NCI-H526 (cell line): ENCODE measurements around the gene NDOR1.

Source experiments
- DNase-seq, 2 experiments: peaks; one replicate each; lab custom pipeline; 2025; lab: John Stamatoyannopoulos, UW

NDOR1 gene

DNA sequence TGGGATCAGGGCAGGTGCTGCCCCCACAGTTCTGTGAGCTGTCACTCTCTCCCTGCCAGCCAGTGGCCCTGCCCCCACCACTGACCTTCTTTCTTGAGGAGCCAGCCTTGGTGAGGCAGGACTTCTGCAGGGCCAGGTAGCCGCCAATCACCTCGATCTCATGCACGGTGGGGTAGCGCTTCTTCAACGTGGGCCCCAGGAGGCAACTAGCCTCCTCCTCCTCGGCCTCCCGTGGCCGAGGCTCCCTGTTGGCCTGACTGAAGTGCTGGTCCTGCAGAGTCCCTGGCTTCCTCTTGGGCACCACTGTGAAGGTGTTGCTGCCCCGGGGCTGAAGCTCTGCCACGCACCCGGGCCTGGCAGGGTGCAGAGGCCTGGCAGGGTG lies 6.6 kb upstream of the NDOR1 start:
- DNase-seq: no peak

DNA sequence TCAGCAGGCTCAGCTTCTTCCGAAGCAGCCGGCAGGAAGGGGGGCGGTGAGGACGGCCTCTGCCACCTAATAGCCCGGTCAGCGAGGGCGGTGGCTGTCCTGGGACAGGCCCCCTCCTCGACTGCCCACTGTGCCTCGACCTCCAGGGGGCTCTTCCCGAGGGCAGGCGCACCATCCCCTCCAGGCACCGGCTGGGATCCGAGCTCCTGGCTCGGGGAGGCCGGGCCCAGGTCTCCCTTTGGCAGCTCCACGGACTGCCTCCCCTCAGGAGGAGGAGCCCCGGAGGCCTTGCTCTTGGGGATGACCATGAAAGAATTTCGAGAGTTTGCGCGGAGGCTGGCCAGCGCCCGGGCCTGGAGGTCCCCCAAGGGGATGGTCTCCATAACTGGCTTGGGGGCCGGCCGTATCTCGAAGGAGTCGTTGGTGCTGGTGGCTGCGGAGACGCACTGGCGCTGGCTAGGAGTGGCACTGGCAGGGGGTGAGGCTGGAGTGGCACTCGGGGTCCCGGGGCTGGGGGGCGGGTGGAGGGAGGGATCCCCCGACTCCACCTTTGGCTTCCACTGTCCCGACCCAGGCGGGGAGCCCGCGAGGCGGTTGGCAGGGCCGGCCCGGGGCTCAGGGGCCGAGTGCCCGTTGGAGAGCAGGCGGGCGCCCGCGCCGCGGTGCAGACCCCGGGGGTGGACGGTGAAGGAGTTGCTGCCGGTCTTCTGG lies 5.9 kb upstream of the NDOR1 start:
- DNase-seq: peak in 1 of 2 experiments; percentile 18

DNA sequence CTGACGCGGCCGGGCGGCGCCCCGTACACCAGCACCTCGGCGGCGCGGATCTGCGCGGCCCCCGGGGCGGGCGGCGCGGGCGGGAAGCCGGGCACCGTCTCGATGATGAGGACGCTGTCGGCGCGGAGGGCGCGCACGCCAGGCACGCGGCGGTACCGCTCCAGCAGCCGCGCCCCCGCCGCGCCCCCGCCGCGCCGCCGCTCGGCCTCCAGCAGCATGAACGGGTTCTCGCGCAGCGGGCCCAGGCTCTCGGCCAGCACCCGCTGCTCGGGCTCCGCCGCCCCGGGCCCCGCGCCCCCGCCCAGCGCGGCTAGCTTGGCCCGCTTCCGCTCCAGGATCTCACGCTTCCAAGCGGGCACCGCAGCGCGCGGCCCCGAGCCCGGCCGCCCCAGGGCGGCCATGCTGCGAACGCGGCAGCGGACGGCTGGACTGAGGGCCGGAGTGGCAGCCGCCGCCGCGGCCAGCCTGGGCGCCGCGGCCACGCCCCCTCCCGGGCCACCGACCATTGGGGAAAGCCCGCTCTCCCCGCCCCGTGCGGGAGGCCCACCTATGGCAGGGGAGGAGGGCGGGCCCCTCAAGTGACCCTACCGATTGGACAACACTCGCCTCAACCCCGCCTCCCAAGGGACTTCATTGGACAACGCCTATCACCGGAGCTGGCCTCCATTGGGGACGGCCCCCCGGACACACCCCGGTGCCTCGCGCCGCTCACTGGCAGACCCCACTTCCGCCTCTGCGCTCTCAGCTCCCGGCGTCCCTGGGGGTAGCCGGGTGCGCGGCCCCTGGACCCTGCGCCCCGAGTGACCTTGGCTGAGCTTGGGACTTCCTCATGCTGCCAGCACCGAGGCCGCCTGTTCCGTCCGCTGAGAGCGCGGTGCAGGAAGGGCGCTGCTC lies 4.9 kb upstream of the NDOR1 start, which contains the start of gene TPRN:
TSS of gene TPRN (minus strand) at position 431 of the 894 bp plus-strand sequence. CDS start at position 401, 30 bp downstream.
- peak; percentile 94 to 99 for DNase-seq

DNA sequence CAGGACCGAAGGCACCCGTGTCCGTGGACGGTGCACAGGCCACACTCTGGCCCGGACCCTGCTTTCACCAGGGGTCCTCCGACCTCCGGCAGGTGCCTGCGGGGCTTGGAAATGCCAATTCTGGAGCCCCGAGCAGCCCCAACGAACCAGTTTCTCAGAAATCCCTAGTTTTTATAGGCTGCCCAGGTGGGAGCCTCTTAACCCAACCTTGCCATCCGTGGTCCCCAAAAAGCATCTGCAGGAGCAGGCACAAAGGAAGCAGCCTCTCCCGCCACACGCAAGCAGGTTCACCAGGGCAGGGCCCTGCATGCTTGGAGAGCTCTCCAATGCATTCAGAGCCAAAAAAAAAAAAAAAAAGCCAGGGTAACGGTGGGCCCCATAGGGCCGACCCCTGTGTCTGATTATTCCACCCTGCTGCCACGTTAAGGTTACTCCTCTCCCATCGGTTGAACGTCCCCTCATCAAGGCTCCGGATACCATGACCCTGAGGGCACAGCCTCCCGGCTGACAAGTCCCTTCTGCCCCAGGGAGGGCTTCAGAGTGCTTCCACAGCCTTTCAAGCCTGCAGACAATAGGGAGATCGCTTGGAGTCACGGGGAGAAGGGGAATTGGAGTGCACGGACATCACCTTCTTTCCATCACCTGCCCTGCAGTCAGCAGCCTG lies 4.2 kb upstream of the NDOR1 start:
- DNase-seq: no peak

DNA sequence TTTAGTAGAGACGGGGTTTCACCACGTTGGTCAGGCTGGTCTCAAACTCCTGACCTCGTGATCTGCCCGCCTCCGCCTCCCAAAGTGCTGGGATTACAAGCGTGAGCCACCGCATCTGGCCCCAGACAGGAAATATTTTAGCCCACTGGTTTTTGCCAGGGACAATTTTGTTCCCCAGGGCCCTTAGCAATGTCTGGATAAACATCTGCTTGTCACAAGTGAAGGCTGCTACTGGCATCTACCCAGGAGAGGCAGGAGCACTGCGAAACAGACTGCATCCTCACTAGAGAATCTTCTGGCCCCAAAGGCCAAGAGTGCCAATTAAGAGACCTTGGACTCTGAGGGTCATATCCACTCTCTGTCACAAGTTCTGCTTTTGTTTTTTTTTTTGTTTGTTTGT lies 2.5 kb upstream of the NDOR1 start:
- DNase-seq: no peak

DNA sequence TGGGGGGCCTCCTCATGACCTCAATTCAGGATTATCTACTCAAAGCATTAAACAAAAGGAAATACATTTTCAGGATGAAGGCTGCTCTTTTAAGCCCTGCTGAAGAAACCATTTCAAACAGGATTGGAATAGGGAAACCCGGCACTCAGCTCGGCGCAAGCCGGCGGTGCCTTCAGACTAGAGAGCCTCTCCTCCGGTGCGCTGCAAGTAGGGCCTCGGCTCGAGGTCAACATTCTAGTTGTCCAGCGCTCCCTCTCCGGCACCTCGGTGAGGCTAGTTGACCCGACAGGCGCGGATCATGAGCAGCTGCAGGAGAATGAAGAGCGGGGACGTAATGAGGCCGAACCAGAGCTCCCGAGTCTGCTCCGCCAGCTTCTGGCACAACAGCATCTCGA lies 772 bp upstream of the NDOR1 start:
- no peak for DNase-seq

DNA sequence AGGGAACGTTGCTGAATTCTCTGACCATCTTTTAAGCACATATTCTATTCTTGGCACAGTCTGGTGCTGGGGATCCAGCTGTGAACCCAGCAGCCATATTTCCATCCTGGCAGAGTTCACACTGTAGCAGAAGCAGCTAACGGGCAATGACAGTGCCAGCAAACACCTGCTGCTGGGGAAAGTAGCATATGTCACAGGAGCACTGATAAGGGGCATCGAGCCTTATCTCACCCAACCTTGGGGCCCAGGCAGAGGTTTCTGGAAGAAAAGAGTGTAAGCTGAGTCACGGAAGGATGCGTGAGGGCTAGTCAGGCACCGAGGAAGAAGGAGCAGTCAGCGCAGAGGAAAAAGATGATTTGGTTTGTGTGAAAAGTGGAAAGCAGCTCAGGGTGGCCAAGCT lies 1.1 kb downstream of the NDOR1 start:
- no peak for DNase-seq

DNA sequence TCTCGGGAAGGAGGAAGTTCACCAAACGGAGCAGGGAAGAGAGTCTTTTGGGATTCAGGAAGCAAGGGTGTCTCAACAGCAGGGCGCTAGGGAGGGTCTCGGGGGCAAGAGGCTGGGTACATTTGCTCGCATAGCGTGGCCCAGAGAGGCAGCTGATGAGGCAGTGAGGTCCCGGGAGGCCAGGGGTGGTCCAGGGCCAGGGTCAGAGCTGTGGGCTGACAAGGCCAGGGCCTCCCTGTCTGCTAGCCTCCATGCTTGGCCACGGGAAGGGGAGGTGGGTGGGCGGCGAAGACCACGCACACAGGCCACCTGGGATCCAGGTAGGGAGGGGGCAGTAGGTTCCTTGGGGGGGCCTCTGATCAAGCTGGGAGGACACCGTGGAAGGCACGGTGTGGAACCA lies 6.0 kb downstream of the NDOR1 start:
- no peak for DNase-seq

DNA sequence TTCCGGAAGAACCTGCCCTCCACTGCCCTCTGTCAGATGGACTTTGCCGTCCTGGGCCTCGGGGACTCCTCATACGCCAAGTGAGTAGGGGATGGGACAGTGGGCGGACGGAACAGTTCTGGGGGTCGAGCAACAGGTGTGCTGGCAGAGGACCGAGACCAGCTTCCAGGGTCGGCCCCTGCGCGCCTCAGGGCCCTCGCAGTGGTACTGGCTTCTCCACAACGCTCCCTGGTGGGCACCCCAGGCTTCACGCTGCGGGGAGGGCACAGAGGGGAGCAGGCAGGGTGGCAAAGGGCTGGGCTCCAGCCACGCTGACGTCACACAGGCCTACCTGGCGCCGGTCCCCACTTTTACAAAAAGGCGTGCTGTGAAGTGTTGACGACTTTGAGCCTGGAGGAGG lies 7.0 kb downstream of the NDOR1 start:
- no peak for DNase-seq

DNA sequence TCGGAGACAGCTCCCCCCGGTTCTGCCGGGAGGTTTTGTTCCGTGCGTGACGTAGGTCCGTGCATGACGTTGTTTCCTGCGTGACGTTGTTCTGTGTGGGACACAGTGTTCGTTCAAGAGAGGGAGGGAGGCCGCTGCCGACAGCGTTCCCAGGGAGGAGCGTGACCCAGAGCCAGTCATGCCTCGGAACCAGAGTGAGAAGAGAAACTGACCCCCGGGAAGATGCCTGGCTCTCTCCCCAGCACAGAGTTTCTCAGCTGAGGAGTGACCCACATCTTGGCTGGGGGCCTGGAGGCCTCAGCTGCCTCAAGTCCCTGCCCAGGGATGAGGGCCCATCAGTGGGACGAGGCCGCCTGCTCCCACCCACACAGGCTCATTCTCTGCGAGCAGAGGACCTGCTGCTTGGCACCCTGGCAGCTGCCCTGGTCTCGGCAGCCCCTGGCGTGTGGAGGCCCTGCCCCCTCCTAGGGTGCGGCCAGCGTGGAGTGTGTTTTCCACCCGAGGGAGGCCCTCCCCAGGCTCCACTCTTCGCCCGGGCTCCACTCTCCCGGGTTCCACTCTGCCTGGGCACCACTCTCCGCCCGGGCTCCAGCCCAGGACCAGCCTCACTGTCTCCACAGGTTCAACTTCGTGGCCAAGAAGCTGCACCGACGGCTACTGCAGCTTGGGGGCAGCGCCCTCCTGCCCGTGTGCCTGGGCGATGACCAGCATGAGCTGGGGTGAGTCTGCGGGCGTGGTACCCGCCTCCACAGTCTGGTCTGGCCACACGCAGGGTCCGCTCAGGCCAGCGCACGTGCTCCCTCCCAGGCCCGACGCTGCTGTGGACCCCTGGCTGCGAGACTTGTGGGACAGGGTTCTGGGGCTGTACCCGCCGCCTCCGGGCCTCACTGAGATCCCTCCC lies 7.9 kb downstream of the NDOR1 start:
- no peak for DNase-seq

DNA sequence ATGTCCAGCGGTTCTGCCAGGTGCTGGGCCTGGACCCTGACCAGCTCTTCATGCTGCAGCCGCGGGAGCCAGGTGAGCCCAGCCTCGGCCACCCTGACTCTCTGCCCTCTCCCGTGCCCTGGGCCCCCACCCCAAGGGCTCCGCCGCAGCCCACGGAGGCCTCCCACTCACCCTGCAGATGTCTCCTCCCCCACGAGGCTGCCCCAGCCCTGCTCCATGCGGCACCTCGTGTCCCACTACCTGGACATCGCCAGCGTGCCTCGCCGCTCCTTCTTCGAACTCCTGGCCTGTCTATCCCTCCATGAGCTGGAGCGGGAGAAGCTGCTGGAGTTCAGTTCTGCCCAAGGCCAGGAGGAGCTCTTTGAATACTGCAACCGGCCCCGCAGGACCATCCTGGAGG lies 9.1 kb downstream of the NDOR1 start:
- DNase-seq: no peak

DNA sequence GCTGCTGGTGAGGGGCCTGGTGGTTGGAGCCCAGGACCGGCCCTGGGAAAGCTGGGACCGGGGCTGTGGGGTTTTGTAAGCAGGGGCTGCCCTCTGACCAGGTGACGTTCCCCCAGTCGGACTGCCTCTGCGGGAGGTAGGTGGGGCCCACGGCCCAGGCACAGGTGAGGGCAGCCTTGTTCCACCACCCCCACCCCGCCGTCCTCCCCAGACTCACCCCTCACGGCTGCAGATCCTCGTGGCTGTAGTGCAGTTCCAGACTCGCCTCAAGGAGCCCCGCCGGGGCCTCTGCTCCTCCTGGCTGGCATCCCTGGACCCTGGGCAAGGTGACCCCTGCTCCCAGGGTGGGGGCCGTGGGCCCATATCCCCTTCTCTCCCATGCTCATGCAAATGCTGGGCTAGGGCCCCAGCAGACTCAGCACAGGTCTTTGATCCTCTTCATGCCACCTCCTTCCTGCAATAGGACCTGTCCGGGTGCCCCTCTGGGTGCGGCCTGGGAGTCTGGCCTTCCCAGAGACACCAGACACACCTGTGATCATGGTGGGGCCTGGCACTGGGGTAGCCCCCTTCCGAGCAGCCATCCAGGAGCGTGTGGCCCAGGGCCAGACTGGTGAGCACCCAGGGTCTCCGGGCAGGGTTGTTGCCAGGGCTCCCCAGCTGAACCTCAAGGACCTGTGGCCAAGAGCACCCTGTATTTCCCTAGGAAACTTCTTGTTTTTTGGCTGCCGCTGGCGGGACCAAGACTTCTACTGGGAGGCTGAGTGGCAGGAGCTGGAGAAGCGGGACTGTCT lies 9.9 kb downstream of the NDOR1 start:
- no peak for DNase-seq

DNA sequence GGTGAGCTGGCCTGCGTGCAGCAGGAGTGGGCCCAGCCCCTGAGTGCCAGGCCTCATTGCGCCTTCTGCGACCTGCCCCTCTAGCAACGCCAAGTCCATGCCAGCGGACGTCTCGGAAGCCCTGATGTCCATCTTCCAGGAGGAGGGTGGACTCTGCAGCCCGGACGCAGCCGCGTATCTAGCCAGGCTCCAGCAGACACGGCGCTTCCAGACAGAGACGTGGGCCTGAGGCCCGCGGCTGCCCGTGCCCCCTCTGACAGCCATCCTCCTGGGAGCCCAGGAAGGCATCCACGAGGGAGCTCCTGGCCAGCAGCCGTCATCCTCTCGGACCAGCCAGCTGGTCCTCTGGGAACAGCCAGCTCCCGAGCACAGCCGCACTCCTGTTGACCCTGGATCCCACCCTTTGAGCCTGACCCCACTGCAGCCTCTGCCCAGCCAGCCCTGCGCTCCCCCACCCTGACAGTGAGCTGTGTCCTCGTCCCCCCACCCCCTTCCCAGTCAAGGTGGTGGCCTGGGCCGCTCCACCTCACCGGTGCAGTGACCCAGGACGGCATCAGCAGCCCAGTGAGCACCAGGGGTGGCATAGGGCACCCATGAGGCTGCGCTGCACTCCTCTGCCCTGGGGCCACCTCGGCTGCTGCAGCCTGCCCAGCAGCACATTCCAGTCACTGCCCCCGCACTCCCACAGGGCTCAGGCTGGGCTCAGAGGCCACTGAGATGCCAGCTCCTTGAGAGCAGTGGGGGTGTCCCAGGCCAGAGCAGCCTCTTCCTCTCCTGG lies 10.9 kb downstream of the NDOR1 start:
- no peak for DNase-seq

DNA sequence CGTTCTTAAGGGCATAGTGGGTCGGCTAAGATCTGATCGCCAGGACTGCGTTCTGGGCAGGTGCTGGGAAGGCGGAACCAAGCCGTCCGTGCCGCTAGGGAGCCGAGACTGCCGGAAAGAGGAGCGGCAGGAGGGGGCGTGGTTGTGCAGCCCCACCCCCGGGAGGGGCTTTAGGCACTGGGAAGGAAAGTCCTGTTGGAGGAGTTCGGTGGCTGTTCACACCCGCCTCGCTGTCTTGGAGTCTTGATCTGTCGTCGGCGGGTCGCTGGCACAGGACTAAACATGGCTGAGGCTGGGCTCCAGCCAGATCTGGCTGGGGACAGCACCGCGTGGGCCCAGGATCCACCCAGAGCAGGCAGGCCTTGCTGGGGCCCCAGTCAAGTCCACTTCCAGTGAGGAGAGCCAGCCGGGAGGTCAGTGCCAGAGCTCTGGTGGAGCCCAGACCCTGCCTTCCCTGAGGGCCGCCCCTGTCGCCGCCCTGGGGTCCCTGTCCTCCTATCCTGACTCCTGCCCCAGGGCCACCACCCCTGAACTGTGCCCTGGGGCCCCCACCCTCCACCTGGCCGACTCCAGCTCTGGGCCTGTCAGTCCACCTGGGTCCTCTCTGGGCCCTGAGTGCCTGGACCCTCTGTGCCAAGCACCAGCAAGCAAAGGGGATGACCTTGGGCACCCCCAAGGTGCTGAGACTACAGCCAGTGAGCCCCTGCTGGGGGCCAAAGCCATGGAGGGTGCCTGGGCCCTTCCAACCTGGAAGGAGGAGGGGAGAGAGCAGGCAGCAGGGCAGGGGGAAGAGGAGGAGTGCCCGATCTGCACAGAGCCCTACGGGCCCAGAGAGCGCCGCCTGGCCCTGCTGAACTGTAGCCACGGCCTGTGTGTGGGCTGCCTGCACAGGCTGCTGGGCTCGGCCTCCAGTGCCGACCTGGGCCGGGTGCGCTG lies 12.0 kb downstream of the NDOR1 start:
- DNase-seq: peak in 1 of 2 experiments; percentile 84

DNA sequence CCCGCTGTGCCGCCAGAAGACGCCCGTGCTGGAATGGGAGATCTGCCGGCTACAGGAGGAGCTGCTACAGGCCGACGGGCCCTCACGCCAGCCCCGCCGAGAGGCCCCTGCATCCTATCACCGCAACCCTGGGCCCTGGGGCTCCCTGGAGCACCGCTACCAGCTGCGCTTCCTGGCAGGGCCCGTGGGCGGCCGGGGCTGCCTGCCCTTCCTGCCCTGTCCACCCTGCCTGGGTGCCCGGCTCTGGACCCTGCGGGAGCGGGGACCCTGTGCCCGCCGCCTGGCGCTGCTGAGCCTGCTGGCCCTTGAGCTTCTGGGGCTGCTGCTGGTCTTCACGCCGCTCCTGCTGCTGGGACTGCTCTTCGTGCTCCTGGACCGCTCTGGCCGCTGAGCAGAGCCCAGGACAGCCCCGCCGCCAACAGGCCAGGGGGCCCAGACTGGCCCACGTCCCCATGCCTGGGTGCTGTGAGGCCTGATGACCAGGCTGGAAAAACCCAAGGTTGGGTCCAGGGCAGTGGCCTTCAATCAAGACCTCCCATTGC lies 12.8 kb downstream of the NDOR1 start:
- DNase-seq: no peak

DNA sequence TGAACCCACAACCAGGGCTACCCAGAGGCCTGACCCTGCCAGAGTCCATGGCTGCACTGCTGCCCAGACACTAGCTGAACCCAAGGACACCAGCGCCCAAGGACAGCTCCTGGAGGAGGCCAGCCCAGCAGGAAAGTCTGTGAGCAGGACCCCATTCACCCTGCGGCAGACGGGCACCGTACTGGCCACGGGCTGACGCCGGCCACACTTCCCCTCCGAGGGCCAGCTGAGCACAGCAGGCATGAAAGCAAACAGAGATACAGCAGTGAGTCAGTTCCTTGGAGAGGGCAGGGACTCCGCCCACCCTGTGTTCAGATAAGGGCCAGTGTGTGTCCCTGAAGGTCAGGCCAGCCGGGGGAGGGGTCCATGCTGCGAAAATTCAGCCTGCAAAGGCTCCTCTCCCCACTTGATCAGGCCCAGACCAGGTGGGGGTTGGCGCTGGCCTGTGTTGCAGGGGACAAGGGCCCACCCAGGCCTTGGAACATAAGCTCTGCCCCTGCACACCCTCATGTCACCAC lies 13.3 kb downstream of the NDOR1 start:
- DNase-seq: no peak

DNA sequence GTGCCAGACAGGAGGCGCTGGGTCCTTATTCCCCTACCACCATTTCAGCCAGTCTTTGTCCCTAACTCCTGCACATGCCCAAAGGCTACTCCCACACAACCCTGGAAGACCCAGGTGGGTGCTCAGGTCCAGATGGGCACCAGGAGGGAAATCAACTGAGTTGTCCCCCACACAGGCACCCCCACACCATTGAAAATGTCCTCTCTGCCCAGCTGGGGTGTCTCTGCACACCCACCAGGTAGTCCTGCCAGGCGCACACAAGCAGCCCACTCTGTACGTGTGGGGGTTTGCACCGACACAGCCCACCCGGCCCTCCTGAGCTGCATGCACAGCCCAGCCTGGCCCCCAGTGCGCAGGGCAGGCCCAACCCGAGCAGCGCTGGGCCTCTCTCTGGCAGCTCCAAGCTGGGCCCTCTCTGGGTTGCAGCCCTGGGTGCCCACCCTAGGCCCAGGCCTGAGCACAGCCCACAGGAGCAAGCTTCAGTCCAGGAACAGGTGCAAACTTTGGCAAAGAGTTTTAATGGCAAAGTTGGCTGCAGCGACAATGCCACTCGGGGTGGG lies 14.3 kb downstream of the NDOR1 start:
- DNase-seq: no peak
